ENCODE results near the gene MRPL20. TPM values are rescaled to one million over a fixed set of nuclear protein-coding genes. Genes with fewer than 3 reads are reported as not detected.

Gene MRPL20
- total and polyA plus RNA-seq, 9 of the 15 experiments (the other 6 are each of a cell fraction or from before 2014, with no cell fraction given), result 180 to 671 (median 229) TPM

DNA sequence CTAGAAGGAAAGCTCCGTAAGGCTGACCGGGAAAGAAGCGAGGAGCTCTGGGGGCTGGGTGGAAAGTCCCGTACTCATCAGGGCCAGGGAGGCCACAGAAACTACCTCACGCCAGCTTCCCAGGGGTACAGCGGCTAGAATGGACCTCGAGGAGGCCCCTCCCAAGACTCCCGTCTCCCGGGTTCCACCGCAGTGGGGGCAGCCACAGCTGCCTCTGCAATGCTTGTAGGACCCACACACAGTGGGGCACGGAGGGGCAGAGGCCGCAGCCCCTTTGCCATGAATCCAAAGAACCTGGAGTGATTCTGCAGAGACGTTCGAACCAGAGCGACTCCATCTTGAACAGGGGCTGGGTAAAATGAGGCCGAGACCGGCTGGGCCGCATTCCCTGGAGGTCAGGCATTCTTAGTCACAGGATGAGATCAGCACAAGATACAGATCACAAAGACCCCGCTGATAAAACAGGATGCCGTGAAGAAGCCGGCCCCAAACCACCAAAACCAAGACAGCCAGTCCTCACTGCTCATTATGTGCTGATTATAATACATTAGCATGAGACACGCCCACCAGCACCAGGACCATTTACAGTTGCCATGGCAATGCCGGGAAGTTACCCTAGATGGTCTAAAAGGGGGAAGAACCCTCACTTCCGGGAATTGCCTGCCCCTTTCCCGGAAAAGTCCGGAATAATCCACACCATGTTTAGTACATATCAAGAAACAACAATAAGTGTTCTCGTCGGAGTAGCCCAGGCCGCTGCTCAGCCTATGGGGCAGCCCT, 15.6 kb upstream of the MRPL20 start (continued):
- TF ChIP-seq ZNF407 (IDR thresholded peaks at IDR 0.05; ENCODE audit: low read depth) (no peak), POLR2H (tag; IDR thresholded peaks at IDR 0.05; ENCODE audit: low read depth) (no peak), ILK (tag; IDR thresholded peaks at IDR 0.05; ENCODE audit: borderline replicate concordance, low read depth) (no peak), ARNT (IDR thresholded peaks at IDR 0.05) (no peak), ARID3A (IDR thresholded peaks at IDR 0.05; ENCODE audit: borderline replicate concordance, low read depth, low read length) (no peak), NFIC (IDR thresholded peaks at IDR 0.05) (no peak), HEY1 (CRISPR knock-in tag; IDR thresholded peaks at IDR 0.05; ENCODE audit: borderline replicate concordance) (no peak), RNF2 (IDR thresholded peaks at IDR 0.05) (no peak), ZNF212 (CRISPR knock-in tag; IDR thresholded peaks at IDR 0.05) (no peak), TEAD2 (tag; IDR thresholded peaks at IDR 0.05) (peak; percentile 55; the same call in 1 of the 2 replicates), ARID1B (IDR thresholded peaks at IDR 0.05) (no peak), KDM2B (CRISPR knock-in tag; IDR thresholded peaks at IDR 0.05) (no peak), ZNF124 (CRISPR knock-in tag; IDR thresholded peaks at IDR 0.05) (no peak)
- TF ChIP-seq, protein P1, sequence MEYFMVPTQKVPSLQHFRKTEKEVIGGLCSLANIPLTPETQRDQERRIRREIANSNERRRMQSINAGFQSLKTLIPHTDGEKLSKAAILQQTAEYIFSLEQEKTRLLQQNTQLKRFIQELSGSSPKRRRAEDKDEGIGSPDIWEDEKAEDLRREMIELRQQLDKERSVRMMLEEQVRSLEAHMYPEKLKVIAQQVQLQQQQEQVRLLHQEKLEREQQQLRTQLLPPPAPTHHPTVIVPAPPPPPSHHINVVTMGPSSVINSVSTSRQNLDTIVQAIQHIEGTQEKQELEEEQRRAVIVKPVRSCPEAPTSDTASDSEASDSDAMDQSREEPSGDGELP (CRISPR knock-in tag; IDR thresholded peaks at IDR 0.05; ENCODE audit: borderline replicate concordance), result no peak
- TF ChIP-seq, protein P2, sequence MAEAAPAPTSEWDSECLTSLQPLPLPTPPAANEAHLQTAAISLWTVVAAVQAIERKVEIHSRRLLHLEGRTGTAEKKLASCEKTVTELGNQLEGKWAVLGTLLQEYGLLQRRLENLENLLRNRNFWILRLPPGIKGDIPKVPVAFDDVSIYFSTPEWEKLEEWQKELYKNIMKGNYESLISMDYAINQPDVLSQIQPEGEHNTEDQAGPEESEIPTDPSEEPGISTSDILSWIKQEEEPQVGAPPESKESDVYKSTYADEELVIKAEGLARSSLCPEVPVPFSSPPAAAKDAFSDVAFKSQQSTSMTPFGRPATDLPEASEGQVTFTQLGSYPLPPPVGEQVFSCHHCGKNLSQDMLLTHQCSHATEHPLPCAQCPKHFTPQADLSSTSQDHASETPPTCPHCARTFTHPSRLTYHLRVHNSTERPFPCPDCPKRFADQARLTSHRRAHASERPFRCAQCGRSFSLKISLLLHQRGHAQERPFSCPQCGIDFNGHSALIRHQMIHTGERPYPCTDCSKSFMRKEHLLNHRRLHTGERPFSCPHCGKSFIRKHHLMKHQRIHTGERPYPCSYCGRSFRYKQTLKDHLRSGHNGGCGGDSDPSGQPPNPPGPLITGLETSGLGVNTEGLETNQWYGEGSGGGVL (CRISPR knock-in tag; IDR thresholded peaks at IDR 0.05), result no peak
